Measurements from ENCODE around the gene SH3PXD2B.

The SH3PXD2B gene

GRCh38 chr5:172452398-172453205 is 1.7 kb downstream of the SH3PXD2B start:
- DNase-seq: no peak

GRCh38 chr5:172451771-172452197 is 2.5 kb downstream of the SH3PXD2B start:
- DNase-seq: no peak

GRCh38 chr5:172450861-172451695 is 3.2 kb downstream of the SH3PXD2B start:
- DNase-seq: peak; percentile 33

- no peak for DNase-seq
These were observed 3.9 kb downstream of the SH3PXD2B start for GRCh38 chr5:172450453-172450852.

GRCh38 chr5:172448999-172449398 is 5.3 kb downstream of the SH3PXD2B start:
- DNase-seq: no peak

GRCh38 chr5:172447646-172448365 is 6.5 kb downstream of the SH3PXD2B start:
- no peak for DNase-seq

GRCh38 chr5:172446336-172447051 is 7.8 kb downstream of the SH3PXD2B start:
- no peak for DNase-seq

- DNase-seq: no peak
These were observed 8.5 kb downstream of the SH3PXD2B start for GRCh38 chr5:172445866-172446265.

GRCh38 chr5:172444626-172445365 is 9.5 kb downstream of the SH3PXD2B start:
- DNase-seq: no peak

GRCh38 chr5:172444110-172444510 is 10.2 kb downstream of the SH3PXD2B start:
- DNase-seq: no peak

- peak; percentile 46 for DNase-seq
These were observed 10.8 kb downstream of the SH3PXD2B start for GRCh38 chr5:172443441-172444109.

- DNase-seq: no peak
These were observed 11.7 kb downstream of the SH3PXD2B start for GRCh38 chr5:172442592-172442991.

- DNase-seq: no peak
These were observed 13.0 kb downstream of the SH3PXD2B start for GRCh38 chr5:172441262-172441751.

GRCh38 chr5:172440486-172440885 is 13.8 kb downstream of the SH3PXD2B start:
- DNase-seq: no peak

GRCh38 chr5:172439785-172440477 is 14.4 kb downstream of the SH3PXD2B start:
- no peak for DNase-seq

GRCh38 chr5:172438319-172438668 is 16.0 kb downstream of the SH3PXD2B start:
- no peak for DNase-seq

GRCh38 chr5:172437445-172438318 is 16.6 kb downstream of the SH3PXD2B start:
- DNase-seq: no peak

- DNase-seq: no peak
These were observed 17.4 kb downstream of the SH3PXD2B start for GRCh38 chr5:172436879-172437369.

Measured in activated CD8-positive, alpha-beta memory T cell treated with anti-CD3 and anti-CD28 coated beads, Interleukin-2, amount 50 U/mL, for 4 hours (primary cell).